Fibroblast of peridontal ligament (primary cell): ENCODE measurements around the gene RBMX2.
"Not testable (repeated sequence)": the region's sequence is repeated elsewhere in the genome, so short reads cannot be mapped to it uniquely, and the experiment has no call there.

Experiments used
- DNase-seq: peaks from one replicate; pipeline ENCODE4 v3.0.0-alpha.2; 2010; ENCODE audit errors: extremely low read depth

Gene RBMX2

GRCh38 chrX:130401415-130402207 lies at the start of gene RBMX2:
RBMX2 (plus strand) TSS chrX:130401987; CDS start chrX:130402033, 46 bp downstream.
- DNase-seq: peak; percentile 63

GRCh38 chrX:130352050-130352449 lies 49.7 kb upstream of the RBMX2 start:
- not testable (repeated sequence) for DNase-seq

GRCh38 chrX:130376077-130376476 lies 25.7 kb upstream of the RBMX2 start:
- no peak for DNase-seq

GRCh38 chrX:130378024-130378669 lies 23.6 kb upstream of the RBMX2 start:
- DNase-seq: no peak

GRCh38 chrX:130385520-130385919 lies 16.3 kb upstream of the RBMX2 start, which contains the start of gene GPR119:
GPR119 (minus strand) TSS chrX:130385674; CDS start chrX:130385447, 227 bp downstream.
- DNase-seq: no peak

GRCh38 chrX:130386408-130386808 lies 15.4 kb upstream of the RBMX2 start:
- DNase-seq: no peak

GRCh38 chrX:130393451-130394074 lies 8.2 kb upstream of the RBMX2 start:
- peak; percentile 67 for DNase-seq

GRCh38 chrX:130395341-130395740 lies 6.4 kb upstream of the RBMX2 start:
- no peak for DNase-seq

GRCh38 chrX:130402208-130402684 lies 459 bp downstream of the RBMX2 start:
- peak; percentile 1 for DNase-seq

- no peak for DNase-seq
Observed at GRCh38 chrX:130413415-130413814, 11.6 kb downstream of the RBMX2 start.

GRCh38 chrX:130414800-130415199 lies 13.0 kb downstream of the RBMX2 start:
- no peak for DNase-seq

- DNase-seq: no peak
Observed at GRCh38 chrX:130415201-130415600, 13.4 kb downstream of the RBMX2 start.

- DNase-seq: no peak
Observed at GRCh38 chrX:130416785-130417184, 15.0 kb downstream of the RBMX2 start.

- DNase-seq: no peak
Observed at GRCh38 chrX:130418066-130418465, 16.3 kb downstream of the RBMX2 start.

GRCh38 chrX:130418740-130419139 lies 17.0 kb downstream of the RBMX2 start:
- no peak for DNase-seq

GRCh38 chrX:130419263-130419662 lies 17.5 kb downstream of the RBMX2 start:
- no peak for DNase-seq

GRCh38 chrX:130426531-130426930 lies 24.7 kb downstream of the RBMX2 start:
- DNase-seq: no peak

GRCh38 chrX:130429236-130429635 lies 27.4 kb downstream of the RBMX2 start:
- not testable (repeated sequence) for DNase-seq

- no peak for DNase-seq
Observed at GRCh38 chrX:130435937-130436336, 34.1 kb downstream of the RBMX2 start.

GRCh38 chrX:130437996-130438395 lies 36.2 kb downstream of the RBMX2 start:
- not testable (repeated sequence) for DNase-seq

- no peak for DNase-seq
Observed at GRCh38 chrX:130443875-130444274, 42.1 kb downstream of the RBMX2 start.

- no peak for DNase-seq
Observed at GRCh38 chrX:130444641-130445336, 43.0 kb downstream of the RBMX2 start.
